C4-2B (cell line): ENCODE results near the gene PARS2.

ENCODE experiments used
- CTCF ChIP-seq: fragments of 450-650 bp; conservative IDR thresholded peaks from 2 replicates; pipeline ENCODE4 v1.5.1; 2017; ENCODE audit warnings: mild to moderate bottlenecking
- ZFX ChIP-seq: fragments of 450-650 bp; IDR thresholded peaks from 2 replicates; pipeline ENCODE4 v1.6.1; 2017

GRCh38 chr1:54782156-54782555 is 17.8 kb upstream of the PARS2 start:
- TF ChIP-seq CTCF (no peak), ZFX (no peak)
